ENCODE results near the gene DENND4A.

DENND4A gene

DNA sequence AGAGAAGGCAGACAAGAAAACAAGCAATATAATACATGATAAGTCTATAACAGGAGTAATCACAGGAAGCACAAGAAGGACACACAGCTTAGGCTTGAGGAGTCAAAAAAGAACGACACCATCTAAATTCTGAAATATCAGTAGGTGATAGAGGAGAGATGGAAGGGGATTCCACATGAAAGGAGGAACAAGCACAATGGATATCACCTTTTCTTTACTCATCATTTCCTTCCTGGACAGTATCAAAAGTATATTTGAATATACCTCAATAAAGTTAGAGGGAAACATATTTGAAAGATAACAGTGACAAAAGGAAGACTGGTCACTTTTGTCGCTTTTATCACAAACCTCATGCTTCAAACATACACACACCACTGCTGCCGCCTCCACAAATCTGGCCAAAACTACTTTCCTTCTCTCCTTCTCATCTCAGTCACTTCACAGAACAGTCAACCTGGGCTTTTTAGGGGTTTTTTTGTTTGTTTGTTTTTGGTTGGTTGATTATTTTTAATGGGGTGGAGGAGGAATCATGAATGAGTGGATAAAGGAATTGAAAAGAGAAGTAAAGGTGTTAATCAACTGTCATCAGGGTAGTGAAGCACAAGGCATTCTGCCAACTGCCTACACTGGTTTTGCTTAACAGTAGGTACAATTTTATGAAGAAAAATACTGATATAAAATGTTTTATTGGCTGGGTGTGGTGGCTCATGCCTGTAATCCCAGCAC lies 18.5 kb downstream of the DENND4A start:
- DNase-seq, result no peak
- Histone ChIP-seq H3K27me3 (replicated peaks; ENCODE audit: control insufficient read depth, insufficient read depth, low read length, poor library complexity, severe bottlenecking) (no peaks in the 10 kb centered on the region), H3K9me3 (ENCODE audit: control insufficient read depth, low read length) (no peaks in the 10 kb centered on the region), H3K36me3 (ENCODE audit: control insufficient read depth, insufficient read depth, low read length) (peaks cover 3% of the 10 kb centered on the region), H3K27ac (ENCODE audit: insufficient read depth, low read length, poor library complexity, severe bottlenecking) (no peak overlapping the region), H3K4me3 (ENCODE audit: insufficient read depth, low read depth, low read length, poor library complexity, severe bottlenecking) (no peak overlapping the region), H3K4me1 (ENCODE audit: control insufficient read depth, insufficient read depth, low read length, poor library complexity, severe bottlenecking) (peaks cover 13% of the 10 kb centered on the region)

DNA sequence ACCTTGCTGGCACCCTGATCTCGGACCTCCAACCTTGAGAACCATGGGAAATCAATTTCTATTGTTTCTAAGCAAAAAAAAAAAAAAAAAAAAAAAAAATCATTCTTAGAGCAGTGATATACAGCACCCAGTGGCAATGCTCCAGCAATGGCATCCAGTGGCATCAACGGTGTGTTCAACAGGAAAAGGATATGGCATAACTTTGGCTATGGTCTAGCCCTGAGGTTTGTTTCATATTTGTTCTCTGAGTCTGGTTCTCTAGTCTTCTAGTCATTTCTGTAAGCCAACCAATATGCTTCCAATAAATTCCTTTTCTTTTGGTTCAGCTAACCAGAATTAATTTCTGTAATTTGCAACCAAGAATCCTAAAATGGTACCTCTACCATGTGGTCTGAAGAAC lies 19.2 kb downstream of the DENND4A start:
- no peak overlapping the region for H3K27ac ChIP-seq (ENCODE audit: insufficient read depth, low read length, poor library complexity, severe bottlenecking)
- DNase-seq, result no peak
- no peak overlapping the region for H3K4me3 ChIP-seq (ENCODE audit: insufficient read depth, low read depth, low read length, poor library complexity, severe bottlenecking)
- no peaks in the 10 kb centered on the region for H3K9me3 ChIP-seq (ENCODE audit: control insufficient read depth, low read length)
- H3K4me1 ChIP-seq (ENCODE audit: control insufficient read depth, insufficient read depth, low read length, poor library complexity, severe bottlenecking), result peaks cover 12% of the 10 kb centered on the region
- H3K36me3 ChIP-seq (ENCODE audit: control insufficient read depth, insufficient read depth, low read length), result peaks cover 3% of the 10 kb centered on the region
- H3K27me3 ChIP-seq (replicated peaks; ENCODE audit: control insufficient read depth, insufficient read depth, low read length, poor library complexity, severe bottlenecking), result no peaks in the 10 kb centered on the region

DNA sequence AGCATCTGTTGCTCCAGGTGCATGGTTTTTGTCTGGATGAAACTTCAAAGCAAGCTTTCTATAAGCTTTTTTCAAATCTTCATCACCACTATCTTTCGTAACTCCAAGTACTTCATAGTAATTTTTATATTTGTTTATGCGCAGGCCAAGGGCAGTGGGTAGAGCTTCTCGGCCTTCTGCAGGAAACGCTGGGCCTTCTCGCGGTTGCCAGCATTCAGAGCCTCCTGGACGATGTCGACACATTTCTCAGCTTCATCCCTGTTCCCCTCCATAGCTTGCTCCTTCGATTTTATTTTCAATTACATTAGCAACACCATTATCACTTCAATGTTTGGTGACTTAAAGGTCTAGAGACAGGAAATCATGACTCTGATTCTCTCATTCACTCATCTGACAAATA lies 20.2 kb downstream of the DENND4A start:
- no peak overlapping the region for H3K27ac ChIP-seq (ENCODE audit: insufficient read depth, low read length, poor library complexity, severe bottlenecking)
- peaks cover 3% of the 10 kb centered on the region for H3K36me3 ChIP-seq (ENCODE audit: control insufficient read depth, insufficient read depth, low read length)
- no peak for DNase-seq
- H3K9me3 ChIP-seq (ENCODE audit: control insufficient read depth, low read length), result no peaks in the 10 kb centered on the region
- no peak overlapping the region for H3K4me3 ChIP-seq (ENCODE audit: insufficient read depth, low read depth, low read length, poor library complexity, severe bottlenecking)
- H3K4me1 ChIP-seq (ENCODE audit: control insufficient read depth, insufficient read depth, low read length, poor library complexity, severe bottlenecking), result peaks cover 14% of the 10 kb centered on the region
- no peaks in the 10 kb centered on the region for H3K27me3 ChIP-seq (replicated peaks; ENCODE audit: control insufficient read depth, insufficient read depth, low read length, poor library complexity, severe bottlenecking)

DNA sequence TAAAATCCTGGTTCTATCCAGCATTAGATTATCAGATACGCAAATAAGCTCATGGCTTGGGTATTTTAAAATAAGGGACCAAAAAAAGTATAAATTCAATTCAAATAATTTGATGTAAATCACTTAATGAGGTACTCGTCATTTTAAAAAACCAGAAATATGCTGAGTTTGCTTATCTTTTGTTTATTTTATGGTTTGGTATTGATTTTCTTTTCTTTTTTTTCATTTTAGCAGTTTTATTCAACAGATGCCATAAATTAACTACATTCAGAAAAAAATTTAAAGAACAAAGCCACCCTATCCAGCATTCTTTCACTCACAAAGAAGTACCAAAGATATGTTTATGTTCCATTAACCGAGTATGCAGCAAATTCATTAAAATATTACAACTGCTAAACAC lies 22.6 kb downstream of the DENND4A start:
- no peak overlapping the region for H3K4me3 ChIP-seq (ENCODE audit: insufficient read depth, low read depth, low read length, poor library complexity, severe bottlenecking)
- H3K27me3 ChIP-seq (replicated peaks; ENCODE audit: control insufficient read depth, insufficient read depth, low read length, poor library complexity, severe bottlenecking), result no peaks in the 10 kb centered on the region
- no peak overlapping the region for H3K27ac ChIP-seq (ENCODE audit: insufficient read depth, low read length, poor library complexity, severe bottlenecking)
- H3K36me3 ChIP-seq (ENCODE audit: control insufficient read depth, insufficient read depth, low read length), result peaks cover 3% of the 10 kb centered on the region
- H3K9me3 ChIP-seq (ENCODE audit: control insufficient read depth, low read length), result no peaks in the 10 kb centered on the region
- DNase-seq, result no peak
- H3K4me1 ChIP-seq (ENCODE audit: control insufficient read depth, insufficient read depth, low read length, poor library complexity, severe bottlenecking), result peaks cover 14% of the 10 kb centered on the region

DNA sequence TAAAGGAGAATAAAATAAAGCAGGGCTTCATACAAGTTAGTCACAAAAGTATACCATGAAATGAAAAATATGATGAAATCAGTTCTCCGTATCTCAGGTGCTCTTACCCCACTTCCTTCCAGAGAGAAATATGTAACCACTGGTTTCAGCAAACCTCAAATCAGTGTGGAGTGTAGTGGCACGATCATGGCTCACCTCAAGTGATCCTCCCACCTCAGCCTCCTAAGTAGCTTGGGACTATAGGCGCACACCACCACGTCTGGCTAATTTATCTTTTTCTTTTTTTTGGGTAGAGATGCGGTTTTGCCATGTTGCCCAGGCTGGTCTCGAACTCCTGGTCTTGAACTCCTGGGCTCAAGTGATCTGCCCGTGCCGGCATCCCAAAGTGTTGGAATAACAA lies 24.2 kb downstream of the DENND4A start:
- H3K27me3 ChIP-seq (replicated peaks; ENCODE audit: control insufficient read depth, insufficient read depth, low read length, poor library complexity, severe bottlenecking), result no peaks in the 10 kb centered on the region
- H3K4me1 ChIP-seq (ENCODE audit: control insufficient read depth, insufficient read depth, low read length, poor library complexity, severe bottlenecking), result peaks cover 10% of the 10 kb centered on the region
- H3K9me3 ChIP-seq (ENCODE audit: control insufficient read depth, low read length), result no peaks in the 10 kb centered on the region
- DNase-seq, result no peak
- peaks cover 3% of the 10 kb centered on the region for H3K36me3 ChIP-seq (ENCODE audit: control insufficient read depth, insufficient read depth, low read length)
- H3K27ac ChIP-seq (ENCODE audit: insufficient read depth, low read length, poor library complexity, severe bottlenecking), result no peak overlapping the region
- H3K4me3 ChIP-seq (ENCODE audit: insufficient read depth, low read depth, low read length, poor library complexity, severe bottlenecking), result no peak overlapping the region

DNA sequence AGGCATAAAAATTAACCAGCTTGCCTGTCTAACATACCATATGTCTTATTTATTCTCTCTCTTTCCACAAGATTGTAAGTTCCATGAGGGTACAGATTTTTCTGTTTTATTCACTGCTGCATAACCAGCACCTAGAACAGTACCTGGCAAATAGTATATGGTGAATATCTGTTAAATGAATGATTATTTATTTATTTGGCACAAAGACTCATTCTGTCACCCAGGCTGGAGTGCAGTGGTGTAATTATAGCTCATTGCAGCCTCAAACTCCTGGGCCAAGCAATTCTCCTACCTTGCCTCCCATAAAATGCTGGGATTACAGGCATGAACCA lies 24.9 kb downstream of the DENND4A start:
- H3K36me3 ChIP-seq (ENCODE audit: control insufficient read depth, insufficient read depth, low read length), result peaks cover 3% of the 10 kb centered on the region
- DNase-seq, result no peak

DNA sequence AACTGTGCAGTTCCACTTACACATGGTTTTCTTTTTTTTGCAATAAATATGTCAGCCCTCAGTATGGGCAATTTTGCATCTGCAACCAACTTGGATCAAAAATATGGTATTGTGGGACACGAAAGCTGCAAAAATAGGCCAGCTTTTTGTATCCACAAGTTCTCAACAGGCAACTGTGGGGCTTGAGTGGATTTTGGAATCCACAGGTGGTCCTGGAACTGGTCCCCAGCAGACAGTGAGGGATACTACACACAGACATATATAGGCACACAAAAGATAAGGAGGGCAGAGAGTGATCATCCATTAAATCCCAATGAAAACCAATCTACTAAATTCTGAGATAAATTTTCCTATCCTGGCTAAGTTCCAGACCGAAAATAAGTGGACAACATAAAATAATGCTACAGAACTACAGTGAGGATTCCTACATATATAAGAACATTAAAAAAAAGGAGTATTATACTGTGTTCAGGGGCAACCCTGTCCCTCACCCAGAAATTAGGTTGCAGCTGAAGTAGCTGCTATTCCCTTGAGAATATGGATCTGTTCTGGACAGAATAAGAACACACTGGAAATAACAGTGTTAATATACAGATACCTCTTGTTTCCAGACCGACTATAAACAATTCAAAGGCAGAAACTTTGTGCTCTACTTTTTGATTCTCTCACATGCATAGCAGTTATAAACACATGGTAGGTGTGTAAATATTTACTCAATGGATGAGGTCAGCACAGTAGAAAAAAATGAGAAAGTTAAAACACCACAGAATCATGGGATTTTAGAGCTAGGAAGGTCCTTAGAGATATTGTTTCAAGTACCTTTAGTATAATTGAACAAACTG lies 25.4 kb downstream of the DENND4A start:
- peaks cover 10% of the 10 kb centered on the region for H3K4me1 ChIP-seq (ENCODE audit: control insufficient read depth, insufficient read depth, low read length, poor library complexity, severe bottlenecking)
- no peak for DNase-seq
- H3K36me3 ChIP-seq (ENCODE audit: control insufficient read depth, insufficient read depth, low read length), result no peaks in the 10 kb centered on the region
- no peak overlapping the region for H3K4me3 ChIP-seq (ENCODE audit: insufficient read depth, low read depth, low read length, poor library complexity, severe bottlenecking)
- H3K27ac ChIP-seq (ENCODE audit: insufficient read depth, low read length, poor library complexity, severe bottlenecking), result no peak overlapping the region
- no peaks in the 10 kb centered on the region for H3K27me3 ChIP-seq (replicated peaks; ENCODE audit: control insufficient read depth, insufficient read depth, low read length, poor library complexity, severe bottlenecking)
- H3K9me3 ChIP-seq (ENCODE audit: control insufficient read depth, low read length), result no peaks in the 10 kb centered on the region

More for the DNA sequence above, 24.9 kb downstream of the DENND4A start:
- Histone ChIP-seq H3K9me3 (ENCODE audit: control insufficient read depth, low read length) (no peaks in the 10 kb centered on the region), H3K27me3 (replicated peaks; ENCODE audit: control insufficient read depth, insufficient read depth, low read length, poor library complexity, severe bottlenecking) (no peaks in the 10 kb centered on the region), H3K4me3 (ENCODE audit: insufficient read depth, low read depth, low read length, poor library complexity, severe bottlenecking) (no peak overlapping the region), H3K27ac (ENCODE audit: insufficient read depth, low read length, poor library complexity, severe bottlenecking) (no peak overlapping the region), H3K4me1 (ENCODE audit: control insufficient read depth, insufficient read depth, low read length, poor library complexity, severe bottlenecking) (peaks cover 10% of the 10 kb centered on the region)

DNA sequence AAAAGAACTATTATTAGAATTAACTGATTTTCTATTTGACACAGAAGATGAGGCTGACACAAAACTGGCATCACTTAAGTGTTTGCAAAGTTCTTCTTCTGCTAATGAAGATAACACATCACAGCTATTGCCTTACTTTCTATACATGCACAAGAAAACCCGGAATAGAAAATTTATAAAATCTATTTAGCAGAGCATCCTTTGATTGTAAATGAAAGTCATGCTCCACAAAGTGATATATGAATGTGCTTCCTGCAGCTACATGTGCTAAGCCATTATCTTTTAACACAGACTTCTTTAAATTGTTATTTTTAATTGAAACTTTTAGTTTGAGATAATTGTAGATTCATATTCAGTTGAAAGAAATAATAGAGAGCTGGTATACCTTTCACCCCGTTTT lies 27.0 kb downstream of the DENND4A start:
- Histone ChIP-seq H3K9me3 (ENCODE audit: control insufficient read depth, low read length) (no peaks in the 10 kb centered on the region), H3K36me3 (ENCODE audit: control insufficient read depth, insufficient read depth, low read length) (no peaks in the 10 kb centered on the region), H3K27me3 (replicated peaks; ENCODE audit: control insufficient read depth, insufficient read depth, low read length, poor library complexity, severe bottlenecking) (no peaks in the 10 kb centered on the region), H3K4me3 (ENCODE audit: insufficient read depth, low read depth, low read length, poor library complexity, severe bottlenecking) (no peak overlapping the region), H3K27ac (ENCODE audit: insufficient read depth, low read length, poor library complexity, severe bottlenecking) (no peak overlapping the region), H3K4me1 (ENCODE audit: control insufficient read depth, insufficient read depth, low read length, poor library complexity, severe bottlenecking) (peaks cover 10% of the 10 kb centered on the region)
- DNase-seq, result no peak

DNA sequence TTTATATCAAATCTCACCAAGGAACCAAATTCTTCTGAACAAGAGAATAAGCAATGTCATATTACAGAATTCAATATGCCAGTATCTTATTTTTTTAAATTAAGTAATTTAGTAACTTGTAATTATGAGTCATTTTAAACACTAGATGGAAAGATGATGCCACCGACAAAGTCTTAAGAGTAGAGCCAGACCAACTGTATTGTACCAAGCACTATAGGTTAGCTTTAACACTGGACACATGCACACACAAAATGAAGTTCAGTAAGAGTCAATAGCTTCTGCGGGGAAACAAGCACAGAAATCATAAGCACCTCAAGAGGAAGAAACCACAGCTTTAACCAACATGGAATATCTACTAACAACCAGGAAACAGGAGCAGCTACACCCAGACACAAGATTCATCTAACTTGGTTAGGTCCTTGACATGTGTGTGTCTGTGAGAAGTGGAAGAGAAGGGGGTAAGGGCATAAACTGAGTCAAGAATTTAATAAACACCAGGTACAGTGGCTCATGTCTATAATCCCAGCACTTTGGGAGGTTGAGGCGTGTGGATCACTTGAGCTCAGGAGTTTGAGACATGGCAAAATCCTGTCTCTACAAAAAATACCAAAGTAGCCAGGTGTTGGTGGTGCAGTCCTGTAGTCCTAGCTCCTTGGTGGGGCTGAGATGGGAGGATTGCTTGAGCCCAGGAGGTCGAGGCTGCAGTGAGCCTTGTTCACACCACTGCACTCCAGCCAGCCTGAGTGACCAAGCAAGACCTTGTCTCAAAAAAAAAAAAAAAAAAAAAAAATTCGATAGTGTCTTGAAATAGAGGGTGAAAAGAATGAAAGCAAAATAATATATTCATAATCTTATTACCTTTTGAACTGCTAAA lies 28.9 kb downstream of the DENND4A start:
- H3K4me1 ChIP-seq (ENCODE audit: control insufficient read depth, insufficient read depth, low read length, poor library complexity, severe bottlenecking), result peaks cover 8% of the 10 kb centered on the region
- no peaks in the 10 kb centered on the region for H3K27me3 ChIP-seq (replicated peaks; ENCODE audit: control insufficient read depth, insufficient read depth, low read length, poor library complexity, severe bottlenecking)
- no peaks in the 10 kb centered on the region for H3K9me3 ChIP-seq (ENCODE audit: control insufficient read depth, low read length)
- H3K27ac ChIP-seq (ENCODE audit: insufficient read depth, low read length, poor library complexity, severe bottlenecking), result no peak overlapping the region
- no peak overlapping the region for H3K4me3 ChIP-seq (ENCODE audit: insufficient read depth, low read depth, low read length, poor library complexity, severe bottlenecking)
- H3K36me3 ChIP-seq (ENCODE audit: control insufficient read depth, insufficient read depth, low read length), result peaks cover 3% of the 10 kb centered on the region
- DNase-seq, result no peak
